OCI-LY3 (cell line): ENCODE data around the gene PARD3B.

Experiments used
- EZH2phosphoT487 ChIP-seq: fragments of 200-600 bp; shearing (Covaris generic); IDR thresholded peaks from 2 replicates; pipeline ENCODE4 v1.6.1; 2018; ENCODE audit warnings: antibody characterized with exemption, mixed run types, low read depth
- TF ChIP-seq, protein P1 (sequence below): fragments of 200-600, 300-600 bp; sonication (generic); IDR thresholded peaks from 2 replicates; pipeline ENCODE4 v1.5.1; 2014; ENCODE audit warnings: antibody characterized with exemption, low read length, low read depth

DNA sequence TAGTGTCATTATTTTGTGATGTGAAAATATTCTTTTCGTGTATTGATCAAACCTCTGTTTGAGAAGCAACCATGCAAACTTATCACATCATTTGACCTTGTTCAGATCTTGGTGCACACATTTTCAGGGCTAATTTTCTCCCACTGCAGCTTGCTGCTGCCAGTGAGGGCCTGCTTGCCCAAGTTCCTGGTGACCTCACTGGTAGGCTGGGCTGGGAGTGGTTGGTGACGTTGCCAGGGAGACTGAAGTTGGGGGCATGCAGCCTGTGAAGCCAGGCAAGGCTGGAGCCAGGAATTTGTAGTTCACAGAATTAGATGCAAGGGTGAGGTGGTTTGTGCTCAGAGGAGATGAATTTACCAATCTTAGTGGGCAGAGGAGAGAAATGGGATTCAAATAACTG is 38.5 kb downstream of the PARD3B start:
- TF ChIP-seq EZH2phosphoT487 = no peak
- TF ChIP-seq, protein P1, sequence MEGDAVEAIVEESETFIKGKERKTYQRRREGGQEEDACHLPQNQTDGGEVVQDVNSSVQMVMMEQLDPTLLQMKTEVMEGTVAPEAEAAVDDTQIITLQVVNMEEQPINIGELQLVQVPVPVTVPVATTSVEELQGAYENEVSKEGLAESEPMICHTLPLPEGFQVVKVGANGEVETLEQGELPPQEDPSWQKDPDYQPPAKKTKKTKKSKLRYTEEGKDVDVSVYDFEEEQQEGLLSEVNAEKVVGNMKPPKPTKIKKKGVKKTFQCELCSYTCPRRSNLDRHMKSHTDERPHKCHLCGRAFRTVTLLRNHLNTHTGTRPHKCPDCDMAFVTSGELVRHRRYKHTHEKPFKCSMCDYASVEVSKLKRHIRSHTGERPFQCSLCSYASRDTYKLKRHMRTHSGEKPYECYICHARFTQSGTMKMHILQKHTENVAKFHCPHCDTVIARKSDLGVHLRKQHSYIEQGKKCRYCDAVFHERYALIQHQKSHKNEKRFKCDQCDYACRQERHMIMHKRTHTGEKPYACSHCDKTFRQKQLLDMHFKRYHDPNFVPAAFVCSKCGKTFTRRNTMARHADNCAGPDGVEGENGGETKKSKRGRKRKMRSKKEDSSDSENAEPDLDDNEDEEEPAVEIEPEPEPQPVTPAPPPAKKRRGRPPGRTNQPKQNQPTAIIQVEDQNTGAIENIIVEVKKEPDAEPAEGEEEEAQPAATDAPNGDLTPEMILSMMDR = no peak
